Islet precursor cell (in vitro differentiated cells): ENCODE measurements around the gene C1QTNF9B.
"Not testable (repeated sequence)": the region's sequence is repeated elsewhere in the genome, so short reads cannot be mapped to it uniquely, and the experiment has no call there.

ENCODE experiments used
- DNase-seq: peaks from one replicate; pipeline ENCODE4 v3.0.0-alpha.2; 2018

Gene C1QTNF9B

DNA sequence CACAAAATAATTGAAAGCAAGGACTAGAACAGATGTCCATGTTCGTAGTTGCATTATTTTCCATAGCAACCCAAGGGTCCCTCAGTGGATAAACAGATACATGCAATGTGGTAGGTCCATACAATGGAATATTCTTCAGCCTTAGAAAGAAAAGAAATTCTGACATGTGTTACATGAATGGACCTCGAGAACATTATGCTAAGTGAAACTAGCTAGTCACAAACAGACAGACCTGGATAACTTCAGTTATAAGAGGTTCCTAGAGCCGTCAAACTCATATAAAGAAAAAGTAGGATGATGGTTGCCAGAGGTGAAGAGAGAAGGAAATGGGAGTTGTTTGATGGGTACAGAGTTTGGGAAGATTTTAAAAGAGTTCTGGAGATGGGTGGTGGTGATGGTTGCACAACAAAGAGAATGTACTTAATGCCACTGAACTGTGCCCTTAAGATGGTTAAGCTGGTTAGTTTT lies at the start of gene C1QTNF9B:
TSS of gene C1QTNF9B (minus strand) at position 51 of the 468 bp plus-strand sequence.
- not testable (repeated sequence) for DNase-seq

DNA sequence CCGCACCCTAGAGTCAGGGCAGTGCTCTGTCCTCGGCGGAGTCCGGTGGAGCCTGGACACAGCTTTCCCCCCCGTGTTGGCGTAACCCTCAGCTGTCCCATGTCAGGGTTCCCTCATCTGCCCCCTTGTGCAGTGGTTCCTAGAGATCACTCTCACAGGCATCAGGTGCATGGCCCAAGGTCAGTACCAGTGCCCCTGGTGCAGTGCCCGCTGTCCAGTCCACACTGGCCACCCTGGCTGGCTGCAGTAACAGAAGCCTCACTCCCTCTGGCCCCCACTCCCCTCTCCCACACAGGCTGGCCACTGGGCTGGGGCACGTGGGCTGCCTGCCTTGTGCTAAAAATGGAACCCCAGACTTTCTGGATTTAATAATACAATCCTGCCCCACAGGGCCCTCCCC lies 49.6 kb upstream of the C1QTNF9B start:
- DNase-seq: no peak

DNA sequence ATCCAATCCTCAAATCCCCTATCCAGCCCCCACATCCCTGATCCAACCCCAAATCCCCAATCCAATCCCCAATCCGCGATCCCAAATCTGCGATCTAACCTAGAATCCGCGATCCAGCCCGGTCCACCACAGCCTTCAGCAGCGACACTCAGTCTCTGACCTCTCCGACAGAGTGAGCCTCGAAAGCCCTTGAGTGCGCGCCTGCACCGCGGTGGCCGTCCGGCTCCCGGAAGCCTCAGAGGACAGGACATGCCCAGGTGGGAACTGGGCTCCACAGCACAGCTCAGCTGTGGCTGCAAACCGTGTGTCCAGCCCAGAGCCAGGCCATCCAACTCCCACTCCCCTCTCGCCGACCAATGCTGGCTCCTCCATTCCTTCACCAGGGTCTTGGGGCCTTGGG lies 48.8 kb upstream of the C1QTNF9B start:
- no peak for DNase-seq

- no peak for DNase-seq
These were observed 48.3 kb upstream of the C1QTNF9B start for GRCh38 chr13:23945612-23946011.

- no peak for DNase-seq
These were observed 43.9 kb upstream of the C1QTNF9B start for GRCh38 chr13:23941211-23941610.

- DNase-seq: not testable (repeated sequence)
These were observed 42.4 kb upstream of the C1QTNF9B start for GRCh38 chr13:23939666-23940065.

DNA sequence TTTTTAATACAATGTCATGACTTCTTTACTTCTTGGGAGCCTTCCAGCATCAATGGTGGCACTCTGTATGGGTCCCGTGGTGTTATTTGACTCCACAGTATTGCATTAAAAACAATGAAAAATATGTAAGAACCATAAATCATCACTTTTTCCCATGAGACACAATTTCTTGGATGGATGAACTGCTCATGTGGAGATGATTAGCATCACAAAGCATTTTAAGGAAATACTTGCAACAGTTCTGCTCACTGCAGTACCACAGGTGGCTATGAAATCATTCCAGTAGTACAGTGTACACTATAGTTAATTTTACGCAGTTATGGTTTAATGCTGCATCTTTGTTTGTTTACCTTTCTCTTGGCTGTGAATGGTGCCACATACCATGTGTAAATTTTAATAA lies 37.2 kb upstream of the C1QTNF9B start:
- DNase-seq: no peak

DNA sequence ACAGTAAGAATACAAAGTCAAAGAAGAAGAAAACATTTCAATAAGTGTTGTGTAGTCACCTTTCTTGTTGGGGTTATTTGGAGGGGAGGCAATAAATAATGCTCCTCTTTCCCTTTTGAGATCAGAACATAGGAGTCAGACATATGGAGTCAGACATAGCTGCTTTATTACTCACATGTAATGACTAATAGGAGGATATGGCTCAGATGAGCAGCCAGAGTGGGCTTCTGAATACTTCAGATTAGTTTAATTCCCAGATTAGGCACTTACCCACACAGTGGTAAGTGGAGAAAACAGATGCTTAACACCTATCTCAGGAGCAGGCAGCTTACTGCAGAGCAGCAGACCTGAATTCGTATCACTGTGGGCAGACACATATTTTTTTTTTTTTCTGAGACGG lies 31.7 kb upstream of the C1QTNF9B start:
- DNase-seq: peak; percentile 47

- DNase-seq: no peak
These were observed 25.7 kb upstream of the C1QTNF9B start for GRCh38 chr13:23923031-23923430.

DNA sequence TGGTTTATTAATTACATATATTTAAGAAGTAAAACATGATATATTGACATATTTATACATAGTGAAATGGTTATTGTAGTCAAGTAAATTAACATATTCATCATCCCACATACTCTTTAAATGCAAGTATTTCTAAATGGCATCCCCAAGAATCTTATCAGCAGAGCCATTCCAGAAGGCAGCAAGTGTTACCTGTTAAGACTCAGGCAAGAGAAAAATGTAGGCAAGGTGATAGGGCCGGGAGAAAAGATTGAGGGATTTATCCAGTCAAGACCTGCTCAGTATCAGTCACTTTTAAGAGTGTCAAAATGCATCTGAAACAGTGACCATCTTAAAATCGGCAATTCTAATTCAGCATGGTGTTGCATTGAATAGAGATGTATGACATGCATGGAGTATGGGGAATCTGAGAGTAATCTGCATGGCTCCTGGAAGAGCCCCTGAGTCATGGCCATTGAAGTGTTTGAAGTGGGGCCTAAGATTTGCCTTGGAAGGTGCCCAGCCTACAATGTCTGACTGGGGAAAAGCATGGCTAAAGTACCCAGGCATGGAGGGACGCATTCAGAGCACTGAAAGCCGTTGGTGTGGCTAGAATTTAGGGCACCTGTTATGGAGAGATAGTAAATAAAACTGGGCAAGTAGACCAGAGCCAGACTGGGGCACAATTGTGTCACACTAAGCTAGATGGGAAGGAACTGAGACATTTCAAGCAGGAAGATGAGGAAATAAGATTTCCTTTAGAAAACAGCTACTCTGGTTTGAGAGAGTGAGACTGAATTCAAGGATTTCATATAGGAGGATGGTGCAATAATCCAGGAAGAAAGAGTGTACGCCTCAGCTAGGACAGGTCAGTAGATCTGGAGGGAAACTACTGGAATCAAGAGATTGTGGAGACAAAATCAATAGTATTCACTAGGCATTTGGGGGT lies 25.0 kb upstream of the C1QTNF9B start:
- DNase-seq: no peak

DNA sequence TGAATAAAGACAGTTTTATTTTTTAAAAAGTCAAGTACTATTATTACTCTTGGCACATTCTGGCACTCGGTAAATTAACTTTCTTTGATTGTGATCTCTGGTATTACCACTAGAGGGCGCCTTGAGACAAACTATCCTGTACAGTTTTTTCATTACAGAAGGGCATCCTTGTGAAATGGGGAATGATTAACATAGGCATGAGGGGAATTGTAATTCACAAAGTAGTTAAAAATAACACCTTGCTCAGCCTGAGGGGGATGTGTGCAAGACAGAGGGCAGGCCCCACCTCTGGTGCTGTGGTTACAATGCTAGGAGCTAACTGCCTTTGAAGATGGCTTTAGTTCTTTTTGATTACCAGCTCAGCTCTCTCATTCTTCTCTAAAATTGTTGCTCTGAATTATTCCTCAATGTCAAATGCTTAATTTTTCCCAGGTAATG lies 24.2 kb upstream of the C1QTNF9B start:
- no peak for DNase-seq

GRCh38 chr13:23919006-23919405 lies 21.7 kb upstream of the C1QTNF9B start:
- DNase-seq: no peak

GRCh38 chr13:23918208-23918607 lies 20.9 kb upstream of the C1QTNF9B start:
- DNase-seq: no peak

DNA sequence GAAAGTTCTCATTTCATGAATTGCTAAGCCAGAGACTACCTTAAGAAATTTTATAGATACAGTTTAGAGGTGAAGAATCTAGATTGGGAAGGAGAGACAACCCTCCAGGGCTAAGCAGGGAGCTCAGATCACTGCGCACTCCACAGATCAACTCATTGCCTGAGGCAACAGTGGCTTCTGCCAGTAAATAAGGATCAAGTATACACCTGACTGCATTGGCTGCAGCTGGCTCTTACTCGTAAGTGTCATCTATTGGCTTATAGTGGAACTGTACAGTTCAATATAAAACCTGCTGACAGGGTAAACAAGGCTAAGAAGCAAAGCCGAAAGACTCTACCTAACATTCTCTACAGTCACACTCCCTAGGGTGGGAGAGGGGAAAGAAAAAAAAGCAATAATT lies 18.0 kb upstream of the C1QTNF9B start:
- peak; percentile 71 for DNase-seq

DNA sequence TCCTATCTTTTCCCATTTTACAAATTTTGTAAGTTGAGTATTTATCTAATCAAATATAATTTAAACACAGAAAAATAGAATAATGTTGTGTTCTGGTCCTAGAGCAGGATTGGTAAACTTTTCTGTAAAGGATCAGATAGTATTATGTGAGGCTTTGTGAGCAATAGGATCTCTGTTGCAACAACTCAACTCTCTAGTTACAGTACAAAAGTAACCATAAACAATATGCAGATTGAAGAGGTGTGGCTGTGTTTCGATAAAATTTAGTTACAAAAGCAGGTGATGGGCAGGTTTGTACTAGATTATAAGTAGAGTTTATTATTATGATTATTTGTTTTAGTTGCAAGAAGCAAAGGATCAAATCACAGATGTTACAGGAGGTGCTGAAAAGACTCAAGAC lies 15.2 kb upstream of the C1QTNF9B start:
- no peak for DNase-seq

DNA sequence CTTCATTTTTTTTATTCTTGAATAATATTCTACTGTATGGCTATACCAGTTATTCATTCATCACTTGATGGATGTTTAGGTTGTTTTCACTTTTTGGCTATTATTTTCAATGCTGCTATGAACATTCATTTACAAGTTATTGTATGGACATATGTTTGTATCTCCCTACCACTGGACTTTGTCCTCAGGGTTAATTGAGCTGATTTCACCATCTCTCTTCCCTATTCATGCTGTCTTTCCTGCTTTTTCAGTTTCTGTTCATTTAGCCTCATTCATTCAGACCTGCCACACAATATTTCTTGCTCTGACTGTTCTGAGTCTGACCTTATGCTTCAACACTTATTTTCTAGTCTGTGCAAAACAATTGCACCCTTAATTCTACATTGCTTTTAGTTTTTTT lies 12.3 kb upstream of the C1QTNF9B start:
- DNase-seq: no peak

DNA sequence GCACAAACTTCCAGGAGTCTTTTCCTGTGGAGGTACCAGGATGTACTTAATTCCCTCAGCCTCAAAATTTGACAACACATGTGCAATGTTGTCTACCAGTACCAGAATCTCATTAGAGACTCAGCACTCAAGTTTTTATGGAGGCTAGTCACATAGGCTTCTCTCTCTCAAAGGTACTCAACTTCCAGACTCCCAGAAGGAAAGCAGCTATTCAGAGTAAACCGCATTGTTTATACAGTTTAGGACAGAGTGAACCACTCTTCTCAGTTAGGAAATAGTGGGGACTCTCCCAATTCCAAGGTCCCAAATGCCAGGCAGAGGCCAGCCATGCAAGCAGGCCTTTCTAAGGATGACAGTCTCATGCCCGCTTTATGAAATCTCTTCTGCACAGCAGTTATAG lies 8.5 kb upstream of the C1QTNF9B start:
- no peak for DNase-seq

GRCh38 chr13:23903906-23904280 lies 6.6 kb upstream of the C1QTNF9B start:
- DNase-seq: no peak

DNA sequence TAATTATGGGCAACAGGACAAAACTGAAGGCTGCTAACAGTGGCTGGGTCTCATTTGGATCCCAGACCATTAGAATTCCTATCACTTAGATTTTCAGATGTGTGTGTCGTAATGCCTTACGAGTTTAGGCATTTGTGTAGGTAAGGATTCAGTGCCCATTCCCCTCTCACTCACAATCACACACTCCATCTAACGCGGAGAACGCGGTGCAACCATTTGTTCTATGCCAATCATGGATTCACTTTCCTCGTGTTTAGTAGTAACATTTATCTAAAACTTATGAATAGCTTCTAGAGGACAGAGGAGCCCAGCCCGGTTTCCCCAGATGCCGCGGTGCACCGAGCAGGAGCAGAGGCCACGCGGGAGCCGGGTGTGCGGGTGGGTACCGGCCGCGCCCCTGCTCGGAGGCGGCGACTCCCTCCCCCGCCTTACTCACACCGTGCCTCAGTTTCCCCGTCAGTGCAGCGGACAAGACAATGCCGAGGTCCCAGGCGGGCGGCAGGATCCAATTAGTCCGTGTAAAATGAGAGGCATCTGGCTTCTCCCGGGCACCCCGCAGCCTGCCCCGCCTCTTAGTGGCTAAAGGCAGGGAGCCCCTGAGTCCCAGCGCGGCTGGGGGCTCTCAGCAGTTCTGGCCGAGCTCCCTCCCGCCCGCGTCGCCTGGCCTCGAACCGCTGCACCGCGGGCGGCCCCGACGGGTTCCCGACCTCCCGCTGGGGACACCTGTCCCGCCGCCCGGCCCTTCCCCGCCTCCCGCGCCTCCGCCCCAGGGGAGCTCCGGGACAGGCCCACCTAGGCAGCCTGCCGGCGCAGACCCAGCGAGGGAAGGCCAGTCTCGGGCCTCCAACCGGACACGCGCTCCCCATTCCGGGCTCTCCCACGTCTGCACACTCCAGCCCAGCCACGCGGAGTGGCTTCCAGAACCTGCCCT lies 5.9 kb upstream of the C1QTNF9B start:
- no peak for DNase-seq

DNA sequence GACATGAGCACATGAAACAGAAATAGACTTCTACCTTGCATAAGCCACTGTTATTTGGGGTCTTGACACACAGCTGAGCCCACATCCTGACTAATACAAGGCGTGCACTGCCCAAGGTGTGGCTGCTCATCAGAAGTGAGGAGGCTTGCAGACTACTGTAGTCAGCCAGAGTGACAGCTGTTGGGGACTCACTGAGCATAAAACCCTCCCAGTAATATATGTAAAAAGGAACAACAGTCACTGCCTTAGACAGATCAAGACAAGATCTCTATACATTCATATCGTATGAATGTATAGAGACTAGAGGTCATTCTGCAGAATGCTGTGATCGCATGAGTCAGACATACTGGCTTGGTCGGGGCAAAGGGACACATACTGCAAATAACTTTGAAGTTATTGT lies 4.1 kb upstream of the C1QTNF9B start:
- no peak for DNase-seq

DNA sequence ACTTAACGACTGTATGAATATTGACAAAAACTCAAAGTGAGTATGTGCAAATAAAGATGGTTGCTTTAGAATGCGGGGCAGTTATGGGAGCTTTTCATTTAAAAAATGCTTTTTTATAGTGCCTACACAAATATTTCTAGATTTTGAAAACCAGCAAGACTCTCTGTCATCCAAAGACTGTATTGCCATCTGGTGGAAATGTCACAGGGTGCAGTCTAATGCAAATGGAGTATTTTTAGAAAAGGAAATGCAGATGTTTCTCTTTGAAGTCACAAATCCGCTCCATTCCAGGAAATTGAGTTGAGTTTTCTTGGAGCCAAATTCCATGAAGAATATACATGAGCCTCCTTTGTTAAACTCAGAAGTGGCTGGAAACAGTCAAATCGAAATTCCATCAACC lies 2.3 kb upstream of the C1QTNF9B start:
- DNase-seq: peak; percentile 53

DNA sequence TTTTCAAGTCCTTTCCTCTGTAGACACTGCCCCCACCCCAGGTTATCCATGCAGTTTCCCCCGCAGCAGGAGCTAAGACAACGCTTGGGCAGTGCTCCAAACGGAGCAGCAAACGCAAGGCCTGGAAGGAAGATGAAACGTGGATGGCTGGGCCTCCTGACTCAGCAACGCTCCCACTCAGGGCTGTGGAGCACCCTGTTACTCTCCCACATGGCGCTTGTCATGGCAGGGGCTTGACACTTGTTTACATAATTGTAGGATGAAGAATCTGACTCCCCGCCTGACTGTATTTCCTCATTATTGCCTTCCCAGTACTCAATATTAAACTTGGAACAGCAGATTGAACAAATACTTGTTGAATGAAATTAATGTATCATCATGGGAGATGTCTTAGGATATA lies 799 bp upstream of the C1QTNF9B start:
- no peak for DNase-seq

DNA sequence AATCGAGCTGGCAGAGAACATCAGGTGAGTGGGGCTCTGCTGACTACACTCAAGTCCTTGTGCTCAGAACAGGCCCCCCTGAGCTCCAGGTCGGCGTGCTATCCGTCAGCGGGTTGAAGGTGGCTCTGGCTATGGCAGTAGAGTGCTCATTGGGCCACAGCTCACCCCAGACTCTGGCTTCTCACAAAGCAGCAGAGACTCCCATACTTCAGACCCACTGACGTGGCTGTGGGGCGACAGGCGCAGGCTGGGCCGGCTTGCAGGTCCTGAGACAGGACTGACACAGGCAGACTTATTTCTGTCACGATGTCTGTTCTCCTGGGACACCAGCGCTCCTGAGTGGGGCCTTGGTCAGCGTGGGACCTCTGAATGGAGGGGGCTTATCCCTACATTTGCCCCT lies 2.6 kb downstream of the C1QTNF9B start:
- DNase-seq: not testable (repeated sequence)

- not testable (repeated sequence) for DNase-seq
These were observed 3.5 kb downstream of the C1QTNF9B start for GRCh38 chr13:23893791-23894190.
